ENCODE measurements around the gene PRKCE. TPM values are rescaled to one million over a fixed set of nuclear protein-coding genes. Genes with fewer than 3 reads are reported as not detected.

The PRKCE gene
- total RNA-seq, 2 donors from 2014 or later, result 5.8 to 18.1 TPM

- Histone ChIP-seq H3K27me3 (replicated peaks; ENCODE audit: insufficient read depth) (no peaks in the 10 kb centered on the region), H3K4me3 (peak overlapping the region; percentile 32), H3K36me3 (no peaks in the 10 kb centered on the region), H3K4me1 (ENCODE audit: control insufficient read depth in 1 of 2, low read depth in 2 of 2) (peaks cover 11 to 25% of the 10 kb centered on the region in 2 donors), H3K9me3 (no peaks in the 10 kb centered on the region), H3K27ac (peak overlapping the region; percentile 1 to 8)
- ATAC-seq (ENCODE audit: insufficient number of reproducible peaks, low FRiP score, low read depth) (peak; percentile 70), DNase-seq (ENCODE audit: low spot score) (peak; percentile 52)
- TF ChIP-seq, protein P1, sequence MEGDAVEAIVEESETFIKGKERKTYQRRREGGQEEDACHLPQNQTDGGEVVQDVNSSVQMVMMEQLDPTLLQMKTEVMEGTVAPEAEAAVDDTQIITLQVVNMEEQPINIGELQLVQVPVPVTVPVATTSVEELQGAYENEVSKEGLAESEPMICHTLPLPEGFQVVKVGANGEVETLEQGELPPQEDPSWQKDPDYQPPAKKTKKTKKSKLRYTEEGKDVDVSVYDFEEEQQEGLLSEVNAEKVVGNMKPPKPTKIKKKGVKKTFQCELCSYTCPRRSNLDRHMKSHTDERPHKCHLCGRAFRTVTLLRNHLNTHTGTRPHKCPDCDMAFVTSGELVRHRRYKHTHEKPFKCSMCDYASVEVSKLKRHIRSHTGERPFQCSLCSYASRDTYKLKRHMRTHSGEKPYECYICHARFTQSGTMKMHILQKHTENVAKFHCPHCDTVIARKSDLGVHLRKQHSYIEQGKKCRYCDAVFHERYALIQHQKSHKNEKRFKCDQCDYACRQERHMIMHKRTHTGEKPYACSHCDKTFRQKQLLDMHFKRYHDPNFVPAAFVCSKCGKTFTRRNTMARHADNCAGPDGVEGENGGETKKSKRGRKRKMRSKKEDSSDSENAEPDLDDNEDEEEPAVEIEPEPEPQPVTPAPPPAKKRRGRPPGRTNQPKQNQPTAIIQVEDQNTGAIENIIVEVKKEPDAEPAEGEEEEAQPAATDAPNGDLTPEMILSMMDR (IDR thresholded peaks at IDR 0.05), result no peak
These were observed 287.4 kb downstream of the PRKCE start for GRCh38 chr2:45938649-45939511.

- Histone ChIP-seq H3K4me3 (no peak overlapping the region), H3K9me3 (no peaks in the 10 kb centered on the region), H3K36me3 (no peaks in the 10 kb centered on the region), H3K27ac (no peak overlapping the region), H3K4me1 (ENCODE audit: control insufficient read depth in 1 of 2, low read depth in 2 of 2) (peaks cover 7 to 16% of the 10 kb centered on the region in 2 donors), H3K27me3 (replicated peaks; ENCODE audit: insufficient read depth) (no peaks in the 10 kb centered on the region)
- DNase-seq (ENCODE audit: low spot score) (no peak), ATAC-seq (ENCODE audit: insufficient number of reproducible peaks, low FRiP score, low read depth) (no peak)
- TF ChIP-seq, protein P1 (IDR thresholded peaks at IDR 0.05), result no peak
These were observed 290.2 kb downstream of the PRKCE start for GRCh38 chr2:45941531-45942236.

- Histone ChIP-seq H3K27me3 (replicated peaks; ENCODE audit: insufficient read depth) (no peaks in the 10 kb centered on the region), H3K4me3 (no peak overlapping the region), H3K4me1 (ENCODE audit: control insufficient read depth in 1 of 2, low read depth in 2 of 2) (peaks cover 7 to 16% of the 10 kb centered on the region in 2 donors), H3K27ac (no peak overlapping the region), H3K9me3 (no peaks in the 10 kb centered on the region), H3K36me3 (no peaks in the 10 kb centered on the region)
- TF ChIP-seq, protein P1 (IDR thresholded peaks at IDR 0.05), result no peak
- DNase-seq (ENCODE audit: low spot score), result no peak
- no peak for ATAC-seq (ENCODE audit: insufficient number of reproducible peaks, low FRiP score, low read depth)
These were observed 290.8 kb downstream of the PRKCE start for GRCh38 chr2:45942237-45942738.

- Histone ChIP-seq H3K27me3 (replicated peaks; ENCODE audit: insufficient read depth) (no peaks in the 10 kb centered on the region), H3K4me1 (ENCODE audit: control insufficient read depth in 1 of 2, low read depth in 2 of 2) (peaks cover 5 to 11% of the 10 kb centered on the region in 2 donors), H3K36me3 (no peaks in the 10 kb centered on the region), H3K27ac (no peak overlapping the region), H3K4me3 (no peak overlapping the region), H3K9me3 (no peaks in the 10 kb centered on the region)
- TF ChIP-seq, protein P1 (IDR thresholded peaks at IDR 0.05), result no peak
- ATAC-seq (ENCODE audit: insufficient number of reproducible peaks, low FRiP score, low read depth) (no peak), DNase-seq (ENCODE audit: low spot score) (no peak)
These were observed 292.0 kb downstream of the PRKCE start for GRCh38 chr2:45943219-45944044.
